ENCODE results near the gene TEDC2.

The TEDC2 gene

GRCh38 chr16:2487517-2487842 lies 27.6 kb downstream of the TEDC2 start:
- H2AFZ ChIP-seq (ENCODE audit: low read depth): no peak overlapping the region
- no peaks in the 10 kb centered on the region for H3K4me1 ChIP-seq (ENCODE audit: low read depth, poor library complexity, severe bottlenecking)
- 0 out of 2 replicates have a peak, but pooled peaks cover 4% of the 10 kb centered on the region for H3K79me2 ChIP-seq (ENCODE audit: insufficient read depth, low read depth)
- H3K27me3 ChIP-seq (ENCODE audit: insufficient read depth, low read depth): no peaks in the 10 kb centered on the region
- no peak overlapping the region for H3K4me2 ChIP-seq
- no peaks in the 10 kb centered on the region for H3K36me3 ChIP-seq (ENCODE audit: insufficient read depth)
- H4K20me1 ChIP-seq (ENCODE audit: insufficient read depth): no peaks in the 10 kb centered on the region
- H3K4me3 ChIP-seq (IDR thresholded peaks at IDR 0.05; ENCODE audit: insufficient read depth, low read depth, low read length): no peak overlapping the region
- TF ChIP-seq CTCF (conservative IDR thresholded peaks at IDR 0.05; ENCODE audit: low read depth, low read length): no peak
- no peak overlapping the region for H3K9ac ChIP-seq
- no peak overlapping the region for H3K27ac ChIP-seq

GRCh38 chr16:2487903-2488531 lies 28.1 kb downstream of the TEDC2 start:
- H3K36me3 ChIP-seq (ENCODE audit: insufficient read depth): no peaks in the 10 kb centered on the region
- H3K27ac ChIP-seq: no peak overlapping the region
- no peaks in the 10 kb centered on the region for H3K27me3 ChIP-seq (ENCODE audit: insufficient read depth, low read depth)
- H3K4me3 ChIP-seq (IDR thresholded peaks at IDR 0.05; ENCODE audit: insufficient read depth, low read depth, low read length): no peak overlapping the region
- no peak overlapping the region for H2AFZ ChIP-seq (ENCODE audit: low read depth)
- H3K4me1 ChIP-seq (ENCODE audit: low read depth, poor library complexity, severe bottlenecking): no peaks in the 10 kb centered on the region
- H3K4me2 ChIP-seq: no peak overlapping the region
- TF ChIP-seq CTCF (conservative IDR thresholded peaks at IDR 0.05; ENCODE audit: low read depth, low read length): no peak
- H4K20me1 ChIP-seq (ENCODE audit: insufficient read depth): no peaks in the 10 kb centered on the region
- H3K9ac ChIP-seq: no peak overlapping the region
- H3K79me2 ChIP-seq (ENCODE audit: insufficient read depth, low read depth): 0 out of 2 replicates have a peak, but pooled peaks cover 4% of the 10 kb centered on the region

GRCh38 chr16:2489581-2489980 lies 29.7 kb downstream of the TEDC2 start:
- Histone ChIP-seq H3K4me1 (ENCODE audit: low read depth, poor library complexity, severe bottlenecking) (no peaks in the 10 kb centered on the region), H3K36me3 (ENCODE audit: insufficient read depth) (no peaks in the 10 kb centered on the region), H4K20me1 (ENCODE audit: insufficient read depth) (no peaks in the 10 kb centered on the region), H3K27ac (no peak overlapping the region), H3K9ac (no peak overlapping the region), H3K79me2 (ENCODE audit: insufficient read depth, low read depth) (0 out of 2 replicates have a peak, but pooled peaks cover 4% of the 10 kb centered on the region), H2AFZ (ENCODE audit: low read depth) (no peak overlapping the region), H3K4me3 (IDR thresholded peaks at IDR 0.05; ENCODE audit: insufficient read depth, low read depth, low read length) (no peak overlapping the region), H3K27me3 (ENCODE audit: insufficient read depth, low read depth) (no peaks in the 10 kb centered on the region), H3K4me2 (no peak overlapping the region)
- TF ChIP-seq CTCF (conservative IDR thresholded peaks at IDR 0.05; ENCODE audit: low read depth, low read length): no peak

GRCh38 chr16:2490190-2491105 lies 30.5 kb downstream of the TEDC2 start:
- Histone ChIP-seq H3K79me2 (ENCODE audit: insufficient read depth, low read depth) (0 out of 2 replicates have a peak, but pooled peaks cover 4% of the 10 kb centered on the region), H3K27ac (no peak overlapping the region), H3K36me3 (ENCODE audit: insufficient read depth) (no peaks in the 10 kb centered on the region), H3K4me3 (IDR thresholded peaks at IDR 0.05; ENCODE audit: insufficient read depth, low read depth, low read length) (no peak overlapping the region), H3K4me2 (no peak overlapping the region), H4K20me1 (ENCODE audit: insufficient read depth) (no peaks in the 10 kb centered on the region), H3K27me3 (ENCODE audit: insufficient read depth, low read depth) (no peaks in the 10 kb centered on the region), H3K4me1 (ENCODE audit: low read depth, poor library complexity, severe bottlenecking) (no peaks in the 10 kb centered on the region), H3K9ac (no peak overlapping the region), H2AFZ (ENCODE audit: low read depth) (no peak overlapping the region)
- no peak for TF ChIP-seq CTCF (conservative IDR thresholded peaks at IDR 0.05; ENCODE audit: low read depth, low read length)
